ENCODE measurements around the gene MYO1B. TPM values are rescaled to one million over a fixed set of nuclear protein-coding genes. Genes with fewer than 3 reads are reported as not detected.

Gene MYO1B
- total and polyA plus RNA-seq, 2 of the 4 experiments (the other 2 are of a cell fraction) = 57.2 to 116 TPM

- CTCF ChIA-PET = interaction anchor here (1.3 kb wide), 1 partner anchor 8 kb away, joined by 3 read pairs; no protein-coding TSS in a partner anchor
These were observed 110.1 kb downstream of the MYO1B start for GRCh38 chr2:191355170-191355758.

More at GRCh38 chr2:191355170-191355758, 110.1 kb downstream of the MYO1B start:
- no peak overlapping the region for H2BK120ac ChIP-seq (ENCODE audit: low read depth, low read length)
- H2AFZ ChIP-seq (replicated peaks; ENCODE audit: low read length, poor library complexity) = no peak overlapping the region
- H3K9me1 ChIP-seq (ENCODE audit: insufficient read depth, low read length) = peaks cover 16% of the 10 kb centered on the region
- H3K79me1 ChIP-seq (ENCODE audit: low read depth in 1 of 2, low read length in 2 of 2) = peaks cover 24 to 56% of the 10 kb centered on the region in 2 experiments; a peak in 3 of 4 replicates
- H2BK20ac ChIP-seq (ENCODE audit: low read depth, low read length) = no peak overlapping the region
- dilution Hi-C loops (cut with HindIII; ENCODE audit: low sequenced_read_pairs, unreplicated experiment) (no loop called here), intact Hi-C loops (cut with micrococcal nuclease) (no loop called here), in situ Hi-C loops (cut with MboI; ENCODE audit: low sequenced_read_pairs) (no loop called here)
- no CpG with 5 or more reads among the region's 8 CpGs for WGBS, 2 experiments (ENCODE audit: extremely low coverage in 2 of 2, insufficient read length in 1 of 2)
- no peak overlapping the region for H4K8ac ChIP-seq (ENCODE audit: low read depth in 2 of 2, low read length in 2 of 2)
- BruUV-seq (replicated peaks) = TSS peak; percentile 1
- no peak for DNase-seq
- H2BK15ac ChIP-seq (ENCODE audit: low read depth, low read length) = no peak overlapping the region
- H2BK5ac ChIP-seq (ENCODE audit: low read depth, low read length, poor library complexity, severe bottlenecking) = no peak overlapping the region
- no peak overlapping the region for H3K4ac ChIP-seq (ENCODE audit: low read depth, low read length)
- H3K36me3 ChIP-seq (ENCODE audit: control insufficient read depth, insufficient read depth, low read length) = peaks cover 23% of the 10 kb centered on the region
- H3K9me3 ChIP-seq (ENCODE audit: control insufficient read depth, insufficient read depth, low read length) = peaks cover 2% of the 10 kb centered on the region; the same call in 1 of the 2 replicates
- no peak overlapping the region for H3K4me3 ChIP-seq (ENCODE audit: insufficient read depth, low read depth, low read length)
- TF ChIP-seq CEBPB (IDR thresholded peaks at IDR 0.05; ENCODE audit: low read depth, low read length) (no peak), MXI1 (IDR thresholded peaks at IDR 0.05; ENCODE audit: borderline replicate concordance, low read depth, low read length) (no peak), RFX5 (IDR thresholded peaks at IDR 0.05; ENCODE audit: low read depth, low read length) (no peak), RAD21 (IDR thresholded peaks at IDR 0.05; ENCODE audit: low read length) (no peak), POLR2A (IDR thresholded peaks at IDR 0.05; ENCODE audit: low read depth, low read length) (no peak), FOS (IDR thresholded peaks at IDR 0.05; ENCODE audit: low read depth, low read length) (no peak), CTCF (conservative IDR thresholded peaks at IDR 0.05; ENCODE audit: low read depth, low read length) (no peak), SMC3 (IDR thresholded peaks at IDR 0.05; ENCODE audit: low read depth, low read length) (no peak), RCOR1 (IDR thresholded peaks at IDR 0.05; ENCODE audit: insufficient replicate concordance, low read length) (no peak)
- TF ChIP-seq, protein P1, sequence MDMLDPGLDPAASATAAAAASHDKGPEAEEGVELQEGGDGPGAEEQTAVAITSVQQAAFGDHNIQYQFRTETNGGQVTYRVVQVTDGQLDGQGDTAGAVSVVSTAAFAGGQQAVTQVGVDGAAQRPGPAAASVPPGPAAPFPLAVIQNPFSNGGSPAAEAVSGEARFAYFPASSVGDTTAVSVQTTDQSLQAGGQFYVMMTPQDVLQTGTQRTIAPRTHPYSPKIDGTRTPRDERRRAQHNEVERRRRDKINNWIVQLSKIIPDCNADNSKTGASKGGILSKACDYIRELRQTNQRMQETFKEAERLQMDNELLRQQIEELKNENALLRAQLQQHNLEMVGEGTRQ (IDR thresholded peaks at IDR 0.05; ENCODE audit: low read depth, low read length) = no peak
- H4K20me1 ChIP-seq (ENCODE audit: insufficient read depth, low read length) = peaks cover 7% of the 10 kb centered on the region; the same call in 1 of the 2 replicates
- H3K18ac ChIP-seq (ENCODE audit: low read depth, low read length) = no peak overlapping the region; the same call in 1 of the 2 replicates
- peak overlapping the region; percentile 19; the same call in 1 of the 2 replicates for H4K5ac ChIP-seq (ENCODE audit: low read depth, low read length)
- no peak overlapping the region for H3K9ac ChIP-seq (ENCODE audit: low read depth, low read length)
- ATAC-seq (ENCODE audit: low read depth) = no peak
- no peak overlapping the region for H3K23ac ChIP-seq (ENCODE audit: low read depth, low read length)
- no peak overlapping the region for H3K4me2 ChIP-seq (ENCODE audit: low read depth, low read length)
- no peak overlapping the region for H3K56ac ChIP-seq (ENCODE audit: extremely low read depth, insufficient read depth, low read length)
- no peak overlapping the region for H2AK9ac ChIP-seq (replicated peaks; ENCODE audit: low read depth, low read length, poor library complexity)
- H4K91ac ChIP-seq (ENCODE audit: insufficient read depth, low read depth, low read length) = no peak overlapping the region
- H3K14ac ChIP-seq (replicated peaks; ENCODE audit: low read depth, low read length) = no peak overlapping the region
- POLR2A ChIA-PET (ENCODE audit: unreplicated experiment) = no interaction called here
- peaks cover 15% of the 10 kb centered on the region for H3K4me1 ChIP-seq (ENCODE audit: control insufficient read depth, insufficient read depth, low read length)
- H2AK5ac ChIP-seq (ENCODE audit: low read depth, low read length) = no peak overlapping the region
- no peaks in the 10 kb centered on the region for H3K27me3 ChIP-seq (ENCODE audit: control insufficient read depth, insufficient read depth, low read length)
- H3K27ac ChIP-seq (ENCODE audit: insufficient read depth, low read length) = peak overlapping the region; percentile 21; the same call in 1 of the 2 replicates

Measured in IMR-90 (cell line).